NB4 (cell line): Measurements from ENCODE around the gene IP6K1.

Experiments used
- POLR2A ChIP-seq: IDR thresholded peaks from 2 replicates; pipeline ENCODE4 v1.6.1; 2011; ENCODE audit warnings: mild to moderate bottlenecking; ENCODE audit not compliant: insufficient read length; ENCODE audit errors: extremely low read depth
- TF ChIP-seq, protein P1 (sequence below): IDR thresholded peaks from one replicate; pipeline ENCODE4 v1.5.1; 2012; ENCODE audit warnings: low read depth, low read length

DNA sequence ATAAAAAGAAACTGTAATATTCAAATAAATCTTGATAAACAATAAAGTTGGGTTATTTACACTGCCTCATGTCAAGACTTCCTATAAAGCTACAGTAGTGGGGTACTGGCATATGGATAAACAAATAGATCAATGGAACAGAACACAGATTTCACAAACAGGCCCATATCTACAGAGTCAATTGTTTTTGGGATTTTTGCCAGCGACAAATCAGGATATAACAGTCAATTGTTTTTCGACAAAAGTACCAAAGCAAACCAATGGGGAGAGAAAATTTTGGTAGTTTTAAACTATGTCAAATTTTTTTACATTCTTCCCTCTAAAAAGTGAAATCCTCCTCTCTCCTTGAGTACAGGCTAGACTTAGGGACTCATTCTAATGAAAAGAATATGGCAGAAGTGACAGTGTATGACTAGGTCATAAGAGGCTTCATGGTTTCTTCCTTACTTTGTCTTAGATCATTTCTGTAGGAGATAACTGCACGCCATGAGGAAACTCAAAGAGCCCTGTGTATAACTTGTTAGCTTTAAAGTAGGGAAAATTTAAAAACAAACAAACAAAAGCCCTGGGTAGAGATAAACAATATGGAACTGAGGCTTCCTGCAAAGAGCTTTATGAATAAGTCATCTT, 16.9 kb downstream of the IP6K1 start:
- TF ChIP-seq, protein P1, sequence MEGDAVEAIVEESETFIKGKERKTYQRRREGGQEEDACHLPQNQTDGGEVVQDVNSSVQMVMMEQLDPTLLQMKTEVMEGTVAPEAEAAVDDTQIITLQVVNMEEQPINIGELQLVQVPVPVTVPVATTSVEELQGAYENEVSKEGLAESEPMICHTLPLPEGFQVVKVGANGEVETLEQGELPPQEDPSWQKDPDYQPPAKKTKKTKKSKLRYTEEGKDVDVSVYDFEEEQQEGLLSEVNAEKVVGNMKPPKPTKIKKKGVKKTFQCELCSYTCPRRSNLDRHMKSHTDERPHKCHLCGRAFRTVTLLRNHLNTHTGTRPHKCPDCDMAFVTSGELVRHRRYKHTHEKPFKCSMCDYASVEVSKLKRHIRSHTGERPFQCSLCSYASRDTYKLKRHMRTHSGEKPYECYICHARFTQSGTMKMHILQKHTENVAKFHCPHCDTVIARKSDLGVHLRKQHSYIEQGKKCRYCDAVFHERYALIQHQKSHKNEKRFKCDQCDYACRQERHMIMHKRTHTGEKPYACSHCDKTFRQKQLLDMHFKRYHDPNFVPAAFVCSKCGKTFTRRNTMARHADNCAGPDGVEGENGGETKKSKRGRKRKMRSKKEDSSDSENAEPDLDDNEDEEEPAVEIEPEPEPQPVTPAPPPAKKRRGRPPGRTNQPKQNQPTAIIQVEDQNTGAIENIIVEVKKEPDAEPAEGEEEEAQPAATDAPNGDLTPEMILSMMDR = no peak
- TF ChIP-seq POLR2A = no peak
